ENCODE measurements around the gene STUM.

The STUM gene

DNA sequence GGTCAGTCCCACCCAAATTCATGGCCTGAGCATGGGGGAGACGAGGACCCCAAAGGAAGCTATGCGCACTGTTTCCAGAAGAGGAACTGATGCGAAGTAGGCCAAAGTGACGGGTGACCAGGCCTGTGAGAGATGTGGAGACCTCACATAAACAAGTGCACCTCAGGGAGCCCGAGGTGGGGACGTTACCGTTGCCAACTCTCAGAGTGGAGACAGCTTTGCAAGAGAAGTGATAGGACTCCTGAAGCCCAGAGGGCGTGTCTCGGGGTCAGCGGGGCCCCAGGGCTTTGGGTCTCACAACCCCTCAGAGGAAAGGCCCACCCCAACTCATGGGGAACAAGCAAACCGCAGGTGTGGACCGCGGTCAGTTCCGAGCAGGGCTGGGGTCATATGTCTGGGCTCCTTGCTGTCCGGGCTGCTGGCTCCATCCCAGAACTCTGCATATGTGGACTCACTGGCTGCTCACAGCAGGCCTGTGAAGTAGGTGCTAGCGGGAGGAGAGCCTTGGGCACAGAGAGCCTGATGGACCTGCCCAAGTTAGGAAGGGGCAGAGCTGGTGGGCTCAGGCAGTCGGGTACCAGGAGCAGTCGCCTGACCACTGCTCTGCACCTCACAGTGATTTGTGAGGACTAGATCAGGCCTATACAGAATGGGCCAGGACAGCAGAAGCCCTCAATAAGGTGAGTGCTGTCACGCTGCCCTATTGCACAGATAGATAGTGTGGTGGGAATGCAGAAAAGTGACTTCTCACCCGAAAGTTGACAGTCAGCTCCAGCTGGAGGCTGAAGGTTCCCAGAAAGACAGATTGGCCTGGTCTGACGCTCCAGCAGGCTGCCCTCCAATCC lies 26.2 kb downstream of the STUM start:
- TF ChIP-seq, protein P1, sequence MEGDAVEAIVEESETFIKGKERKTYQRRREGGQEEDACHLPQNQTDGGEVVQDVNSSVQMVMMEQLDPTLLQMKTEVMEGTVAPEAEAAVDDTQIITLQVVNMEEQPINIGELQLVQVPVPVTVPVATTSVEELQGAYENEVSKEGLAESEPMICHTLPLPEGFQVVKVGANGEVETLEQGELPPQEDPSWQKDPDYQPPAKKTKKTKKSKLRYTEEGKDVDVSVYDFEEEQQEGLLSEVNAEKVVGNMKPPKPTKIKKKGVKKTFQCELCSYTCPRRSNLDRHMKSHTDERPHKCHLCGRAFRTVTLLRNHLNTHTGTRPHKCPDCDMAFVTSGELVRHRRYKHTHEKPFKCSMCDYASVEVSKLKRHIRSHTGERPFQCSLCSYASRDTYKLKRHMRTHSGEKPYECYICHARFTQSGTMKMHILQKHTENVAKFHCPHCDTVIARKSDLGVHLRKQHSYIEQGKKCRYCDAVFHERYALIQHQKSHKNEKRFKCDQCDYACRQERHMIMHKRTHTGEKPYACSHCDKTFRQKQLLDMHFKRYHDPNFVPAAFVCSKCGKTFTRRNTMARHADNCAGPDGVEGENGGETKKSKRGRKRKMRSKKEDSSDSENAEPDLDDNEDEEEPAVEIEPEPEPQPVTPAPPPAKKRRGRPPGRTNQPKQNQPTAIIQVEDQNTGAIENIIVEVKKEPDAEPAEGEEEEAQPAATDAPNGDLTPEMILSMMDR (conservative IDR thresholded peaks at IDR 0.05; ENCODE audit: low read depth, low read length) = no peak
- no peak for DNase-seq (ENCODE audit: low read depth)
- no peak overlapping the region for H3K4me3 ChIP-seq (ENCODE audit: low read depth, low read length)

DNA sequence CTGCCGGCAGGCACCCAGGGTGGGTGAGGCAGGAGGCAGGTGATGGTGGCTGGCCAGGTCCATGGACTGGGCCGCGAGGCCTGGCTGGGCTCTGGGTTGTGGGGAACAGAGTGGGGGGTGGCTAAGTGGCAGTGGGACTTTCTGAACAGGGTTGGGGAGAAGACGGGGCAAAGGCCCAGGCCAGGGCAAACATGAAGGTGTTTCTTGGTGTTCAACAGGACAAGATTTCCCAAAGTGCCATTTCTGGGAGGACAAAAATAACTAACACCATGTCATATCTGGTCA lies 26.8 kb downstream of the STUM start:
- H3K4me3 ChIP-seq (ENCODE audit: low read depth, low read length) = no peak overlapping the region
- DNase-seq (ENCODE audit: low read depth) = no peak
- TF ChIP-seq, protein P1 (conservative IDR thresholded peaks at IDR 0.05; ENCODE audit: low read depth, low read length) = no peak

DNA sequence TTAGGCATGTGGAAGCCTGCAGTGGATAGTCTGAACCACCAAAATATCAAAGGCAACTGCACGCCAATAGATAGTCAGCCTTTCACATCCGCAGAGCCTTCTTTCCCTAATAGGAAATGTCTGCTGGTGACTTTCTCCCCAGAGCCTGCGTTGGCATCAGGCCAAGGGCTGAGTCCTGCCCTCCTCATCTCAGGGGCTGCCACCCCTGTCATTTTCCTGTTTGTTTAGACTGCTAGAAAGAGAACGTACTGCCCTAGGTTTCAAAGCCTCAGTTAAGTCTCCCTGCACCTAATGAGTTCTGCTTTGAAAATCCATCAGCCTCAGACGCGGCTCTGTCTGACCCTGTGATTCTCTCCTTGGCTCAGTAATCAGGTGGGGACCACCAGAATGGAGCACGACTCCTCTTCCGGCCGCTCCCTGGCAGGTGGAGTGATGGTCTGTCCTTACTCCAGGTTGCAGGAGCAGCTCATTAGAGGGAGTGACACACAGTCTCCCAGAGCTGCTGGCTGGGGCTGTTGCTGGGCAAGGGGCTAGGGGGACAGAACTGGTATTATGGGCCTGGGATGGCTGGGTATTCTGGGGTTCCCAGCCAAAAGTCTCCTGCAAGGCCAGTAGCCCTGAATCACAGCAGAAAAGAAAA lies 27.3 kb downstream of the STUM start:
- H3K4me3 ChIP-seq (ENCODE audit: low read depth, low read length) = no peak overlapping the region
- TF ChIP-seq, protein P1 (conservative IDR thresholded peaks at IDR 0.05; ENCODE audit: low read depth, low read length) = no peak
- DNase-seq (ENCODE audit: low read depth) = no peak

DNA sequence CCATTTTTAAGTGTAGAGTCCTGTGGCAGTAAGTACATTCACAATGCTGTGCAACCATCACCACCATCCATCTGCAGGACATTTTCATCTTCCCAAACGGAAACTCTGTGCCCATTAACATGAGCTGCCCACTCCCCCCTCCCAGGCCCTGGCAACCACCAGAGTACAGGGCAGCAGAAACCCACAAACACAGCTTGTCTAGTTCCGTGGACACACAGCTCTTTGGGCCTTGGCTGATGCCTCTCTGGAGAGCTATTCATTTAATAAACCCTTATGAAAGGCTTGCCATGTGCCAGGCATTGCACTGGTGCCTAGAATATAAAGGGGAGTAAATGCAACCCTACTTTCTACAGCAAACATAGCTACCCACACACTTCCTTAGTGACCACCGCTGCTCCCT lies 28.0 kb downstream of the STUM start:
- no peak overlapping the region for H3K4me3 ChIP-seq (ENCODE audit: low read depth, low read length)
- DNase-seq (ENCODE audit: low read depth) = no peak
- TF ChIP-seq, protein P1 (conservative IDR thresholded peaks at IDR 0.05; ENCODE audit: low read depth, low read length) = no peak

DNA sequence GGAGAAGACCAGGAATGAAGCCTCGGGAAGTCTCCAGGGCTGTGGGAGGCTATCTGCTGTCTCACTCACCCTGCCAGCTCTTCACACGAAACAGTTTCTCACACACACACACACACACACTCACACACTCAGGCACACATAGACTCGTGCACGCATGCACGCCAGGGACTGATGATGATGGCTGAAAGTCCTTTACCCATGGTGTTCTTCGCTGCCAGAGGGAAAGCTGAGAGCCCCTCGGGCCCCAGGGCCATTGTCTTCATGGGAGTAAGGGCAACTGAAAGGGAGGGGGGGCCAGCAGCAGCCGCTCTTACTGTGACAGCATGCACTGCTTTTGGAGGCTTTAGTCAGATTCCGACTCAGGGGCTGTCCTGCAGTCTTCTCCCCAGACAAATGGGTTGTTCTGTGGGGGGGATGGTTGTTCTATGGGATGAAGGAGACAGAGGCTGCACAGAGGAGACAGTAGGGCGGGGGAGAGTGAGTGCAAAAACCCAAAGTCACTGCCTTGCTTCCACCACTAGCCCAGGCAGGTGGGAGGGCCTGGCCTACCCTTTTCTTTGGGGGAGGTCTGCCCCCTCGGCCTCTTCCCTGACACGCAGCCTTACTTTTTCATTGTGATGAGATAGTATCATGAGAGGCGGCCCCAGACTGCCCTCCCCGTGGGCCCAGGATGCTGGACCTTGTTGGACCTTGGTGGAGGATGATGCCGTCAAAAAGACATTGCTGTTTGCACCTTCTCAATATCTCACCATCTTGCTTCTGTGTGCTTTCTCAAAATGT lies 29.0 kb downstream of the STUM start:
- no peak for DNase-seq (ENCODE audit: low read depth)
- TF ChIP-seq, protein P1 (conservative IDR thresholded peaks at IDR 0.05; ENCODE audit: low read depth, low read length) = no peak
- H3K4me3 ChIP-seq (ENCODE audit: low read depth, low read length) = no peak overlapping the region

DNA sequence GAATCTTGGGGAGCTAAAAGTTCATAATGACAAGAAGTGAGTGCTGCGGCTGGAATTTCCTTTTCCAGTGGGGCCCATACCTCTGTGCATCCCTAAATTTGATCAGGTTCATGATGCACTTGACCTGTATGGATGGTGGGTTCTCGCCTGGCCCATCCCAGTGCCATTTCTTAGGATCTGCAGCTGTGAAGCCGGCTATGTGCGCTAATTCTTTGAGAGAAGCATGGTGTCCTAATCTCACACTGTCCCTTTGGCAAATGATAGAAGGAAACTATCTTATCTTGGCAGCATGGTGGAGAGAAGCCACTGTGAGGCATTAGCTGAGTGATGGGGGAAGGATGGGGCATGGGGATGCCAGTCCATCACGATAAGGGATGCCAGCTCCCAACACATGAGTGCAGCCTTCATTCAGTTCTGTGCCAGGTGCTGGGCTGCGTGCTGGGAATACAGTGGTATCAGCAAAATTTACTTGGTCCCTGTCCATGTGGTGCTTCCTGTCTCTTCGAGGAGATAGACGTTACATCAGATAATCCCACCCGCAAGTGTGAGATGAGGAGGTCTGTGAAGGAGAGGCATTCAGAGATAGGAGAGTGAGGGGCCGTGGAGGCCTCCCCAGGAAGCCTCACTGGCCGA lies 30.5 kb downstream of the STUM start:
- no peak for DNase-seq (ENCODE audit: low read depth)
- TF ChIP-seq, protein P1 (conservative IDR thresholded peaks at IDR 0.05; ENCODE audit: low read depth, low read length) = no peak
- H3K4me3 ChIP-seq (ENCODE audit: low read depth, low read length) = no peak overlapping the region

Data from choroid plexus epithelial cell (primary cell).